Left lung (tissue), 10 donors: ENCODE measurements around the gene RESF1. TPM values are rescaled to one million over a fixed set of nuclear protein-coding genes. Genes with fewer than 3 reads are reported as not detected.

ENCODE experiments used
- ATAC-seq: fragments of 200-7000 bp; cut with Tn5 transposase; one replicate; pipeline ENCODE4 v1.9.1; 2020; ENCODE audit warnings: moderate library complexity
- DNase-seq, 4 donors: peaks; one replicate each; pipeline ENCODE4 v3.0.0-alpha.2; 2013 to 2020
- H3K27ac ChIP-seq, 2 donors: fragments of 200-600 bp; sonication (generic) in 1 of 2; one replicate each; pipeline versions ENCODE4 v1.5.0 to v1.8.0; 2020 to 2021
- H3K27me3 ChIP-seq, 2 donors: fragments of 200-600 bp; sonication (generic) in 1 of 2; one replicate each; pipeline versions ENCODE4 v1.5.0 to v1.8.0; 2020 to 2021
- H3K36me3 ChIP-seq, 2 donors: fragments of 200-600 bp; sonication (generic) in 1 of 2; one replicate each; pipeline versions ENCODE4 v1.5.0 to v1.8.0; 2020 to 2021
- H3K4me1 ChIP-seq, 2 donors: fragments of 200-600 bp; one replicate each; pipeline ENCODE4 v1.8.0; 2021
- H3K4me3 ChIP-seq, 2 donors: fragments of 200-600 bp; sonication (generic) in 1 of 2; one replicate each; pipeline versions ENCODE4 v1.5.0 to v1.8.0; 2020 to 2021; ENCODE audit warnings: mild to moderate bottlenecking in 1 of 2
- H3K9me3 ChIP-seq, 2 donors: fragments of 200-600 bp; sonication (generic) in 1 of 2; one replicate each; pipeline versions ENCODE4 v1.5.0 to v1.8.0; 2020 to 2021
- CTCF ChIP-seq, 2 donors: fragments of 200-600 bp; sonication (generic) in 1 of 2; IDR thresholded peaks; one replicate each; pipeline versions ENCODE4 v1.5.0 to v1.8.0; 2021; ENCODE audit warnings: antibody characterized with exemption in 2 of 2
- intact Hi-C, 2 donors: fragments of 100-400 bp; cut with DNase I; formaldehyde crosslinking; loops; one replicate each; pipeline versions ENCODE4 v1.11.2 to v1.14.2; 2022
- polyA plus RNA-seq, 6 donors: library from polyadenylated mRNA; unstranded; fragments of 120-200 nt; gene quantifications; one replicate each; pipeline ENCODE4 v1.2.1, GENCODE V29; 2013; ENCODE audit not compliant: insufficient read length in 6 of 6
- total RNA-seq, 2 donors: library from RNA; stranded (reverse); fragmentation: NEBNext Ultra II Directional; extraction: Animal tissue kit (Norgen Biotek cat#: 25700); gene quantifications; one replicate each; pipeline ENCODE4 v1.2.1, GENCODE V29; 2021
- donor health status: DM: no; HTN: yes; CAD: no.
- donor health status: DM: no; HTN: no; CAD: no.

The RESF1 gene
- total and polyA plus RNA-seq, 8 donors: 32.6 to 137 (median 42.9) TPM

- TF ChIP-seq CTCF (IDR thresholded peaks at IDR 0.05): no peak
- no peaks in the 10 kb centered on the region for H3K9me3 ChIP-seq
- H3K4me1 ChIP-seq: peaks cover 3 to 53% of the 10 kb centered on the region in 2 donors
- peak in 1 of 4 donors; percentile 4 for DNase-seq
- no peaks in the 10 kb centered on the region for H3K27me3 ChIP-seq
- H3K4me3 ChIP-seq: peak overlapping the region; percentile 58 to 66
- peak; percentile 43 for ATAC-seq
- intact Hi-C loops: no loop called here
- peaks cover 0 to 29% of the 10 kb centered on the region in 2 donors for H3K36me3 ChIP-seq
- peak overlapping the region; percentile 92 to 96 for H3K27ac ChIP-seq
Observed at GRCh38 chr12:31958569-31959160, 550 bp upstream of the RESF1 start.

- intact Hi-C loops: no loop called here
- peak; percentile 64 for ATAC-seq
Observed at GRCh38 chr12:31959701-31960391, 631 bp downstream of the RESF1 start.

GRCh38 chr12:31961137-31961536, 1.9 kb downstream of the RESF1 start:
- intact Hi-C loops: no loop called here
- peaks cover 0 to 3% of the 10 kb centered on the region in 2 donors for H3K9me3 ChIP-seq

More at GRCh38 chr12:31959701-31960391, 631 bp downstream of the RESF1 start:
- TF ChIP-seq CTCF (IDR thresholded peaks at IDR 0.05): no peak
- Histone ChIP-seq H3K9me3 (peaks cover 0 to 3% of the 10 kb centered on the region in 2 donors), H3K36me3 (peaks cover 0 to 40% of the 10 kb centered on the region in 2 donors), H3K4me1 (peaks cover 3 to 62% of the 10 kb centered on the region in 2 donors), H3K27me3 (no peaks in the 10 kb centered on the region), H3K27ac (peak overlapping the region; percentile 92 to 96), H3K4me3 (peak overlapping the region; percentile 58 to 66)
- peak in 3 of 4 donors; percentile 62 to 72 (median 64) for DNase-seq

GRCh38 chr12:31962076-31962475, 2.9 kb downstream of the RESF1 start:
- ATAC-seq (no peak), DNase-seq (no peak)
- H3K4me1 ChIP-seq: peaks cover 3 to 77% of the 10 kb centered on the region in 2 donors
- H3K4me3 ChIP-seq: peak overlapping the region in 1 of 2 donors; percentile 66
- intact Hi-C loops: no loop called here
- peaks cover 0 to 3% of the 10 kb centered on the region in 2 donors for H3K9me3 ChIP-seq
- no peak overlapping the region for H3K27ac ChIP-seq
- H3K27me3 ChIP-seq: no peaks in the 10 kb centered on the region
- peaks cover 0 to 58% of the 10 kb centered on the region in 2 donors for H3K36me3 ChIP-seq
- TF ChIP-seq CTCF (IDR thresholded peaks at IDR 0.05): no peak

More at GRCh38 chr12:31961137-31961536, 1.9 kb downstream of the RESF1 start:
- H3K27me3 ChIP-seq: no peaks in the 10 kb centered on the region
- ATAC-seq (no peak), DNase-seq (no peak)
- H3K27ac ChIP-seq: peak overlapping the region in 1 of 2 donors; percentile 96
- TF ChIP-seq CTCF (IDR thresholded peaks at IDR 0.05): no peak
- H3K36me3 ChIP-seq: peaks cover 0 to 53% of the 10 kb centered on the region in 2 donors
- H3K4me3 ChIP-seq: peak overlapping the region; percentile 58 to 66
- H3K4me1 ChIP-seq: peaks cover 3 to 70% of the 10 kb centered on the region in 2 donors

- peaks cover 0 to 84% of the 10 kb centered on the region in 2 donors for H3K4me1 ChIP-seq
- intact Hi-C loops: no loop called here
- ATAC-seq: no peak
- TF ChIP-seq CTCF (IDR thresholded peaks at IDR 0.05): no peak
- no peaks in the 10 kb centered on the region for H3K27me3 ChIP-seq
- peak overlapping the region in 1 of 2 donors; percentile 66 for H3K4me3 ChIP-seq
- no peak for DNase-seq
- H3K36me3 ChIP-seq: peaks cover 0 to 70% of the 10 kb centered on the region in 2 donors
- H3K27ac ChIP-seq: no peak overlapping the region
- H3K9me3 ChIP-seq: peaks cover 0 to 3% of the 10 kb centered on the region in 2 donors
Observed at GRCh38 chr12:31964280-31964679, 5.1 kb downstream of the RESF1 start.
